PC-3 (cell line): ENCODE data around the gene SESTD1.

ENCODE experiments used
- EZH2 ChIP-seq: fragments of 300-600 bp; sonication (generic); IDR thresholded peaks from one replicate; pipeline ENCODE4 v1.6.1; 2017; ENCODE audit warnings: antibody characterized with exemption, mild to moderate bottlenecking, low read length; ENCODE audit not compliant: unreplicated experiment
- TF ChIP-seq, protein P1 (sequence below): fragments of 300-600 bp; sonication (generic); conservative IDR thresholded peaks from 2 replicates; pipeline ENCODE4 v1.5.1; 2017; ENCODE audit warnings: antibody characterized with exemption, low read depth, mild to moderate bottlenecking, low read length

GRCh38 chr2:179250095-179250494 lies 14.5 kb downstream of the SESTD1 start:
- TF ChIP-seq, protein P1, sequence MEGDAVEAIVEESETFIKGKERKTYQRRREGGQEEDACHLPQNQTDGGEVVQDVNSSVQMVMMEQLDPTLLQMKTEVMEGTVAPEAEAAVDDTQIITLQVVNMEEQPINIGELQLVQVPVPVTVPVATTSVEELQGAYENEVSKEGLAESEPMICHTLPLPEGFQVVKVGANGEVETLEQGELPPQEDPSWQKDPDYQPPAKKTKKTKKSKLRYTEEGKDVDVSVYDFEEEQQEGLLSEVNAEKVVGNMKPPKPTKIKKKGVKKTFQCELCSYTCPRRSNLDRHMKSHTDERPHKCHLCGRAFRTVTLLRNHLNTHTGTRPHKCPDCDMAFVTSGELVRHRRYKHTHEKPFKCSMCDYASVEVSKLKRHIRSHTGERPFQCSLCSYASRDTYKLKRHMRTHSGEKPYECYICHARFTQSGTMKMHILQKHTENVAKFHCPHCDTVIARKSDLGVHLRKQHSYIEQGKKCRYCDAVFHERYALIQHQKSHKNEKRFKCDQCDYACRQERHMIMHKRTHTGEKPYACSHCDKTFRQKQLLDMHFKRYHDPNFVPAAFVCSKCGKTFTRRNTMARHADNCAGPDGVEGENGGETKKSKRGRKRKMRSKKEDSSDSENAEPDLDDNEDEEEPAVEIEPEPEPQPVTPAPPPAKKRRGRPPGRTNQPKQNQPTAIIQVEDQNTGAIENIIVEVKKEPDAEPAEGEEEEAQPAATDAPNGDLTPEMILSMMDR = no peak
- TF ChIP-seq EZH2 = no peak
